PC-3 (cell line): ENCODE data around the gene SLCO3A1.

Source experiments
- CTCF ChIP-seq: fragments of 300-600 bp; sonication (generic); conservative IDR thresholded peaks from 2 replicates; pipeline ENCODE4 v1.5.1; 2017; ENCODE audit warnings: antibody characterized with exemption, low read depth, mild to moderate bottlenecking, low read length
- EZH2phosphoT487 ChIP-seq: fragments of 300-600 bp; sonication (generic); IDR thresholded peaks from 2 replicates; pipeline ENCODE4 v1.6.1; 2018; ENCODE audit warnings: mild to moderate bottlenecking, antibody characterized with exemption, low read length, borderline replicate concordance

GRCh38 chr15:91915576-91915975 lies 62.1 kb downstream of the SLCO3A1 start:
- TF ChIP-seq CTCF (no peak), EZH2phosphoT487 (no peak)
